ENCODE measurements around the gene MPDZ. TPM values are rescaled to one million over a fixed set of nuclear protein-coding genes. Genes with fewer than 3 reads are reported as not detected.
"Not testable (repeated sequence)": the region's sequence is repeated elsewhere in the genome, so short reads cannot be mapped to it uniquely, and the experiment has no call there.

Gene MPDZ
- total and polyA plus RNA-seq, 10 donors, result 3.8 to 42.8 (median 26.8) TPM

- H3K4me3 ChIP-seq, result no peak overlapping the region
- intact Hi-C loops (cut with DNase I; ENCODE audit: low total_unique reads), result no loop called here
- TF ChIP-seq POLR2AphosphoS5 (IDR thresholded peaks at IDR 0.05) (no peak), POLR2A (IDR thresholded peaks at IDR 0.05) (no peak)
- TF ChIP-seq, protein P1, sequence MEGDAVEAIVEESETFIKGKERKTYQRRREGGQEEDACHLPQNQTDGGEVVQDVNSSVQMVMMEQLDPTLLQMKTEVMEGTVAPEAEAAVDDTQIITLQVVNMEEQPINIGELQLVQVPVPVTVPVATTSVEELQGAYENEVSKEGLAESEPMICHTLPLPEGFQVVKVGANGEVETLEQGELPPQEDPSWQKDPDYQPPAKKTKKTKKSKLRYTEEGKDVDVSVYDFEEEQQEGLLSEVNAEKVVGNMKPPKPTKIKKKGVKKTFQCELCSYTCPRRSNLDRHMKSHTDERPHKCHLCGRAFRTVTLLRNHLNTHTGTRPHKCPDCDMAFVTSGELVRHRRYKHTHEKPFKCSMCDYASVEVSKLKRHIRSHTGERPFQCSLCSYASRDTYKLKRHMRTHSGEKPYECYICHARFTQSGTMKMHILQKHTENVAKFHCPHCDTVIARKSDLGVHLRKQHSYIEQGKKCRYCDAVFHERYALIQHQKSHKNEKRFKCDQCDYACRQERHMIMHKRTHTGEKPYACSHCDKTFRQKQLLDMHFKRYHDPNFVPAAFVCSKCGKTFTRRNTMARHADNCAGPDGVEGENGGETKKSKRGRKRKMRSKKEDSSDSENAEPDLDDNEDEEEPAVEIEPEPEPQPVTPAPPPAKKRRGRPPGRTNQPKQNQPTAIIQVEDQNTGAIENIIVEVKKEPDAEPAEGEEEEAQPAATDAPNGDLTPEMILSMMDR (IDR thresholded peaks at IDR 0.05 in 8 of 11, conservative IDR thresholded peaks at IDR 0.05 in 3 of 11), result no peak
- no peak for DNase-seq
- no peaks in the 10 kb centered on the region for H3K4me1 ChIP-seq
- no peaks in the 10 kb centered on the region for H3K27me3 ChIP-seq (replicated peaks in 1 of 7)
- H3K36me3 ChIP-seq, result no peaks in the 10 kb centered on the region
- no peaks in the 10 kb centered on the region for H3K9me3 ChIP-seq
- 70 to 93% (median 80%) methylated on average over 1 of the region's 1 CpG for WGBS, 5 donors
- no peak overlapping the region for H3K27ac ChIP-seq
Measured at GRCh38 chr9:13234932-13235331, 44.6 kb downstream of the MPDZ start.

GRCh38 chr9:13228431-13228830 lies 51.1 kb downstream of the MPDZ start:
- H3K4me3 ChIP-seq, result no peak overlapping the region
- WGBS, 5 donors, result 88 to 94% (median 91%) methylated on average over 1 of the region's 1 CpG
- no peak overlapping the region for H3K27ac ChIP-seq
- no peaks in the 10 kb centered on the region for H3K4me1 ChIP-seq
- H3K36me3 ChIP-seq, result no peaks in the 10 kb centered on the region
- TF ChIP-seq POLR2A (IDR thresholded peaks at IDR 0.05), result no peak
- TF ChIP-seq, protein P1 (IDR thresholded peaks at IDR 0.05 in 8 of 11, conservative IDR thresholded peaks at IDR 0.05 in 3 of 11), result no peak
- TF ChIP-seq POLR2AphosphoS5 (IDR thresholded peaks at IDR 0.05), result no peak
- no peaks in the 10 kb centered on the region for H3K27me3 ChIP-seq (replicated peaks in 1 of 7)
- DNase-seq, result no peak
- no peaks in the 10 kb centered on the region for H3K9me3 ChIP-seq
- intact Hi-C loops (cut with DNase I; ENCODE audit: low total_unique reads), result no loop called here

DNA sequence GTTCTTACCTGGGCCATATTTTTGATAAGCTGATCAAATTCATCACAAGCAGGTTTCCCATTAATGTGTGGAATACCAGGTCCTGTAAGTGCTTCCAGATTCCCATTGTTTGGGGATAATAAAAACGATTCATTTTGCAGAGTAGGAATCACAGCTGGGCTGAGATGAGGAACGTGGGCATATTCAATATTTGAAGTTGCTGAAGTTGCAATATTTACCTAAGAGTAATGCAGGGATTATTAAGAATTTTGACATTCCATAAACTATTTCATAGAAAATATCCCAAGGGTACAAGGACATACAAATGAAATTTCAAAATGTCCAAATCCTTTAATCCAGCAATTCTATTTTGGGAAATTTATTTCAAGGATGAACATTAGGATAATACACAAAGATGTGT lies 55.1 kb downstream of the MPDZ start:
- Histone ChIP-seq H3K4me1 (no peaks in the 10 kb centered on the region), H3K4me3 (no peak overlapping the region), H3K9me3 (no peaks in the 10 kb centered on the region), H3K27me3 (replicated peaks in 1 of 7) (no peaks in the 10 kb centered on the region), H3K36me3 (no peaks in the 10 kb centered on the region), H3K27ac (no peak overlapping the region)
- TF ChIP-seq POLR2A (IDR thresholded peaks at IDR 0.05) (no peak), POLR2AphosphoS5 (IDR thresholded peaks at IDR 0.05) (no peak)
- TF ChIP-seq, protein P1 (IDR thresholded peaks at IDR 0.05 in 8 of 11, conservative IDR thresholded peaks at IDR 0.05 in 3 of 11), result no peak
- intact Hi-C loops (cut with DNase I; ENCODE audit: low total_unique reads), result no loop called here
- WGBS, 5 donors, result 56 to 80% (median 71%) methylated on average over 2 of the region's 2 CpGs
- no peak for DNase-seq

- H3K4me3 ChIP-seq; H3K9me3 ChIP-seq; H3K4me1 ChIP-seq; DNase-seq; H3K27me3 ChIP-seq (replicated peaks in 1 of 7); intact Hi-C loops (cut with DNase I; ENCODE audit: low total_unique reads); H3K27ac ChIP-seq; H3K36me3 ChIP-seq: not testable (repeated sequence)
Measured at GRCh38 chr9:13222733-13223132, 56.8 kb downstream of the MPDZ start.

DNA sequence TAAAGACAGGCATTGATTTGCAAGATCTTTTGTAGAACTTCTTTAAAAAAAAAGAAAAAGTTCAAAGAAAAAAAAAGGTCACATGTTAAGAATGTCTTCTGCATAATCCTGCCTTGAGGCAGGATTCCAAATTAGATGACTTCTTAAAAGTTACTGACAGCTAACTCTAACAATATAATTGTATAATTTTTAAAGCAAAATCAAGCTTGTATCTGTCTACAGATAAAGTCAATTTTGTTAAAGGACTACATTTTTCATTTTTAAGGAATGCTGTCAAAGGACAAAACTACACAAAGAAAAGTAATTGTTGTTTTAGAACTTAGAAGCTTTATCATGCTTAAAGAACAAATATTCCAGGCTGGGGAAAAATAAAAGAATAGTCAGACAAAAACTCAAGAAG lies 57.8 kb downstream of the MPDZ start:
- no peaks in the 10 kb centered on the region for H3K27me3 ChIP-seq (replicated peaks in 1 of 7)
- no peaks in the 10 kb centered on the region for H3K4me1 ChIP-seq
- H3K27ac ChIP-seq, result no peak overlapping the region
- intact Hi-C loops (cut with DNase I; ENCODE audit: low total_unique reads), result no loop called here
- no peaks in the 10 kb centered on the region for H3K36me3 ChIP-seq
- H3K4me3 ChIP-seq, result no peak overlapping the region
- TF ChIP-seq, protein P1 (IDR thresholded peaks at IDR 0.05 in 8 of 11, conservative IDR thresholded peaks at IDR 0.05 in 3 of 11), result no peak
- no peak for TF ChIP-seq POLR2A (IDR thresholded peaks at IDR 0.05)
- TF ChIP-seq POLR2AphosphoS5 (IDR thresholded peaks at IDR 0.05), result no peak
- no peak for DNase-seq
- H3K9me3 ChIP-seq, result no peaks in the 10 kb centered on the region
